GM18520 (cell line): ENCODE measurements around the gene OGA.
A peak's percentile ranks its signal among the peaks of the same experiment; 100 is the strongest.

Experiments
- ATAC-seq: cut with Tn5 transposase; IDR thresholded peaks from one replicate; pipeline ENCODE4 v1.9.1; 2021; ENCODE audit not compliant: unreplicated experiment

OGA gene

GRCh38 chr10:101818119-101818871 is at the start of gene OGA:
Gene OGA (minus strand): TSS chr10:101818444. CDS start chr10:101818022, 422 bp downstream.
- peak; percentile 88 for ATAC-seq

- no peak for ATAC-seq
Observed at GRCh38 chr10:101867931-101868330, 49.7 kb upstream of the OGA start.

- ATAC-seq = no peak
Observed at GRCh38 chr10:101859530-101859929, 41.3 kb upstream of the OGA start.

- peak; percentile 60 for ATAC-seq
Observed at GRCh38 chr10:101858723-101859500, 40.7 kb upstream of the OGA start.

- ATAC-seq = no peak
Observed at GRCh38 chr10:101857802-101858476, 39.7 kb upstream of the OGA start.

GRCh38 chr10:101856626-101857025 is 38.4 kb upstream of the OGA start:
- no peak for ATAC-seq

- ATAC-seq = no peak
Observed at GRCh38 chr10:101851411-101852116, 33.3 kb upstream of the OGA start.

GRCh38 chr10:101850749-101851148 is 32.5 kb upstream of the OGA start:
- no peak for ATAC-seq

- ATAC-seq = no peak
Observed at GRCh38 chr10:101848894-101849351, 30.7 kb upstream of the OGA start.

GRCh38 chr10:101848408-101848807 is 30.2 kb upstream of the OGA start:
- ATAC-seq = no peak

- no peak for ATAC-seq
Observed at GRCh38 chr10:101845893-101846292, 27.6 kb upstream of the OGA start.

- no peak for ATAC-seq
Observed at GRCh38 chr10:101843032-101844021, 25.1 kb upstream of the OGA start, which contains the start of gene KCNIP2. Gene KCNIP2 (minus strand): TSS chr10:101843800. CDS start chr10:101843568, 232 bp downstream.

- no peak for ATAC-seq
Observed at GRCh38 chr10:101841826-101842225, 23.6 kb upstream of the OGA start.

GRCh38 chr10:101840741-101841453 is 22.7 kb upstream of the OGA start:
- ATAC-seq = peak; percentile 49

- no peak for ATAC-seq
Observed at GRCh38 chr10:101840102-101840684, 21.9 kb upstream of the OGA start.

- ATAC-seq = no peak
Observed at GRCh38 chr10:101839416-101840063, 21.3 kb upstream of the OGA start.

GRCh38 chr10:101839002-101839401 is 20.8 kb upstream of the OGA start:
- ATAC-seq = no peak

GRCh38 chr10:101838416-101838970 is 20.2 kb upstream of the OGA start:
- no peak for ATAC-seq
